22Rv1 (cell line): Measurements from ENCODE around the gene SYTL3.

Source experiments
- ZFX ChIP-seq: fragments of 450-650 bp; IDR thresholded peaks from 2 replicates; pipeline ENCODE4 v1.6.1; 2017; ENCODE audit warnings: antibody characterized with exemption, borderline replicate concordance
- TF ChIP-seq, protein P1 (sequence below): fragments of 450-650 bp; IDR thresholded peaks from 2 replicates; pipeline ENCODE4 v1.5.1; 2017; ENCODE audit warnings: mild to moderate bottlenecking

- TF ChIP-seq, protein P1, sequence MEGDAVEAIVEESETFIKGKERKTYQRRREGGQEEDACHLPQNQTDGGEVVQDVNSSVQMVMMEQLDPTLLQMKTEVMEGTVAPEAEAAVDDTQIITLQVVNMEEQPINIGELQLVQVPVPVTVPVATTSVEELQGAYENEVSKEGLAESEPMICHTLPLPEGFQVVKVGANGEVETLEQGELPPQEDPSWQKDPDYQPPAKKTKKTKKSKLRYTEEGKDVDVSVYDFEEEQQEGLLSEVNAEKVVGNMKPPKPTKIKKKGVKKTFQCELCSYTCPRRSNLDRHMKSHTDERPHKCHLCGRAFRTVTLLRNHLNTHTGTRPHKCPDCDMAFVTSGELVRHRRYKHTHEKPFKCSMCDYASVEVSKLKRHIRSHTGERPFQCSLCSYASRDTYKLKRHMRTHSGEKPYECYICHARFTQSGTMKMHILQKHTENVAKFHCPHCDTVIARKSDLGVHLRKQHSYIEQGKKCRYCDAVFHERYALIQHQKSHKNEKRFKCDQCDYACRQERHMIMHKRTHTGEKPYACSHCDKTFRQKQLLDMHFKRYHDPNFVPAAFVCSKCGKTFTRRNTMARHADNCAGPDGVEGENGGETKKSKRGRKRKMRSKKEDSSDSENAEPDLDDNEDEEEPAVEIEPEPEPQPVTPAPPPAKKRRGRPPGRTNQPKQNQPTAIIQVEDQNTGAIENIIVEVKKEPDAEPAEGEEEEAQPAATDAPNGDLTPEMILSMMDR, result no peak
- TF ChIP-seq ZFX, result no peak
Observed at GRCh38 chr6:158609455-158610155, 40.2 kb upstream of the SYTL3 start.
